Measurements from ENCODE around the gene NRG4. TPM values are rescaled to one million over a fixed set of nuclear protein-coding genes. Genes with fewer than 3 reads are reported as not detected.
A peak's percentile ranks its signal among the peaks of the same experiment; 100 is the strongest.

Gene NRG4
- total RNA-seq, 1 donor from 2014 or later, result 0.18 TPM

- peaks cover 33% of the 10 kb centered on the region for H3K27me3 Mint-ChIP-seq (ENCODE audit: low read depth, unreplicated experiment)
- no peak overlapping the region for H3K9ac ChIP-seq (ENCODE audit: low read length)
- TF ChIP-seq CTCF (IDR thresholded peaks at IDR 0.05; ENCODE audit: insufficient read depth, low read depth, low read length), result no peak
- peak; percentile 45 for TF ChIP-seq EZH2 (IDR thresholded peaks at IDR 0.05; ENCODE audit: insufficient read depth, low read length)
- H3K79me2 ChIP-seq (ENCODE audit: insufficient read depth, low read length), result no peaks in the 10 kb centered on the region
- no peaks in the 10 kb centered on the region for H3K36me3 ChIP-seq (ENCODE audit: insufficient read depth, low read length)
- H3K36me3 Mint-ChIP-seq (ENCODE audit: low read depth, unreplicated experiment), result no peaks in the 10 kb centered on the region
- peak overlapping the region; percentile 81 for H3K4me3 Mint-ChIP-seq (ENCODE audit: unreplicated experiment)
- DNase-seq (ENCODE audit: low read depth) (no peak), FAIRE-seq (no peak)
- no peaks in the 10 kb centered on the region for H3K9me3 Mint-ChIP-seq (ENCODE audit: unreplicated experiment)
- peaks cover 5% of the 10 kb centered on the region for H3K4me1 ChIP-seq (ENCODE audit: insufficient read depth, low read length)
- peak overlapping the region; percentile 71 for H2AFZ ChIP-seq (ENCODE audit: low read depth, low read length)
- H3K4me3 ChIP-seq (ENCODE audit: insufficient read depth, low read depth, low read length), result peak overlapping the region; percentile 29
- no peak overlapping the region for H3K27ac ChIP-seq (ENCODE audit: low read depth, low read length)
- peak overlapping the region; percentile 82 for H3K4me2 ChIP-seq (ENCODE audit: low read length)
- H3K4me1 Mint-ChIP-seq (ENCODE audit: low read depth, unreplicated experiment), result peaks cover 7% of the 10 kb centered on the region
- no peak overlapping the region for H3K27ac Mint-ChIP-seq (ENCODE audit: unreplicated experiment)
- no peaks in the 10 kb centered on the region for H4K20me1 ChIP-seq (ENCODE audit: insufficient read depth, low read length)
- peaks cover 70% of the 10 kb centered on the region for H3K27me3 ChIP-seq (ENCODE audit: insufficient read depth, low read length)
- H3K9me3 ChIP-seq (ENCODE audit: insufficient read depth, low read depth, low read length), result no peaks in the 10 kb centered on the region
These were observed 48.1 kb upstream of the NRG4 start for GRCh38 chr15:76060118-76060989.

- Histone ChIP-seq H3K9ac (ENCODE audit: low read length) (peak within 1 kb of the TSS; percentile 33), H3K4me2 (ENCODE audit: low read length) (peak within 1 kb of the TSS; percentile 87), H3K9me3 (ENCODE audit: insufficient read depth, low read depth, low read length) (no peaks in the 10 kb centered on the region), H3K79me2 (ENCODE audit: insufficient read depth, low read length) (no peaks in the 10 kb centered on the region), H3K36me3 (ENCODE audit: insufficient read depth, low read length) (no peaks in the 10 kb centered on the region), H3K4me1 (ENCODE audit: insufficient read depth, low read length) (peaks cover 5% of the 10 kb centered on the region), H3K27me3 (ENCODE audit: insufficient read depth, low read length) (peaks cover 62% of the 10 kb centered on the region), H3K4me3 (ENCODE audit: insufficient read depth, low read depth, low read length) (peak within 1 kb of the TSS; percentile 61), H4K20me1 (ENCODE audit: insufficient read depth, low read length) (no peaks in the 10 kb centered on the region), H2AFZ (ENCODE audit: low read depth, low read length) (peak within 1 kb of the TSS; percentile 92), H3K27ac (ENCODE audit: low read depth, low read length) (no peak within 1 kb of the TSS)
- Mint-ChIP-seq H3K4me3 (ENCODE audit: unreplicated experiment) (peak within 1 kb of the TSS; percentile 86), H3K36me3 (ENCODE audit: low read depth, unreplicated experiment) (no peaks in the 10 kb centered on the region), H3K27me3 (ENCODE audit: low read depth, unreplicated experiment) (peaks cover 30% of the 10 kb centered on the region), H3K27ac (ENCODE audit: unreplicated experiment) (peak within 1 kb of the TSS; percentile 2), H3K4me1 (ENCODE audit: low read depth, unreplicated experiment) (peaks cover 7% of the 10 kb centered on the region), H3K9me3 (ENCODE audit: unreplicated experiment) (no peaks in the 10 kb centered on the region)
- no peak for TF ChIP-seq CTCF (IDR thresholded peaks at IDR 0.05; ENCODE audit: insufficient read depth, low read depth, low read length)
- peak; percentile 50 for TF ChIP-seq EZH2 (IDR thresholded peaks at IDR 0.05; ENCODE audit: insufficient read depth, low read length)
- DNase-seq (ENCODE audit: low read depth) (peak; percentile 13), FAIRE-seq (no peak)
These were observed 47.3 kb upstream of the NRG4 start, which contains the start of gene TMEM266 for GRCh38 chr15:76059320-76060117. TMEM266 (plus strand) TSS chr15:76059985; CDS start chr15:76134264, 74,279 bp downstream.
